ENCODE results near the gene TMF1. TPM values are rescaled to one million over a fixed set of nuclear protein-coding genes. Genes with fewer than 3 reads are reported as not detected.
A peak's percentile ranks its signal among the peaks of the same experiment; 100 is the strongest.

Gene TMF1
- total RNA-seq, 1 donor from 2014 or later = 19.3 TPM

DNA sequence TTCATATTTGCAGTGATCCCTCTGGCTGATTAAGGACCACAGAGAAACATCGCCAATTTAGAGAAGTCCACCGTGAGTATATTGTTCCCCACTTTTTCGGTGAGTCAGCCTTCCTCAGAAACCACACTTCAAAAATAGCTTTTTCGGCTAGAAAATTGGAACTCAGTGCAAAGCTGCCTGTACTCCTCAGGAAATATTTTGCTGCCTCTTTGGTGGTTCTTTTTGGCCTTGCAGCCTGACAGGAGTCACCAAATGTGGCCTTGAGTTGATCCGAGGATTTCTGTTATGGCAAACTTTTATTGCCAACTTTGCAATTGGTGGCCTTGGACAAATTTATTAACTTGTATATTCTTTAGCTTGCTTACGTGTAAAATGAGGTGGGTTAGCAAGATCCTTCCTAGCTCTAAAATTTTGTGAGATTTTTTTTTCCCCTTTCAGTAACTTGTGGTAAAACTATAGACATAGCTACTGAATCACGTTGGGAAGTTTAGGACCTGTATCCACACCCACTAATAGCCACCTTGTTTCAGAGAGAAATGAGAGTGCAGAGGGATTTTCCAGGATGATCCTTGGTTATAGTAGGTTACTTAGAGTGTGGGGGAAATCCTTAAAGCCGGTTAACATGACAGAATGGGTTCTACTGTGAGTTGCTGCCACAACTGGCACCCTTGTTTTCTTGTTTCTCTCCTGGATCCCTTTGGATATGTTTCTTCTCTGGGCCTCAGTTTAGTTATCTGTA is 42.5 kb upstream of the TMF1 start:
- Histone ChIP-seq H3K27me3 (ENCODE audit: control insufficient read depth, insufficient read depth, low read length) (no peaks in the 10 kb centered on the region), H3K4me3 (ENCODE audit: low read depth, low read length) (no peak overlapping the region), H3K36me3 (ENCODE audit: control insufficient read depth, insufficient read depth, low read length) (no peaks in the 10 kb centered on the region)
- DNase-seq (ENCODE audit: low read depth) = no peak
- TF ChIP-seq, protein P1, sequence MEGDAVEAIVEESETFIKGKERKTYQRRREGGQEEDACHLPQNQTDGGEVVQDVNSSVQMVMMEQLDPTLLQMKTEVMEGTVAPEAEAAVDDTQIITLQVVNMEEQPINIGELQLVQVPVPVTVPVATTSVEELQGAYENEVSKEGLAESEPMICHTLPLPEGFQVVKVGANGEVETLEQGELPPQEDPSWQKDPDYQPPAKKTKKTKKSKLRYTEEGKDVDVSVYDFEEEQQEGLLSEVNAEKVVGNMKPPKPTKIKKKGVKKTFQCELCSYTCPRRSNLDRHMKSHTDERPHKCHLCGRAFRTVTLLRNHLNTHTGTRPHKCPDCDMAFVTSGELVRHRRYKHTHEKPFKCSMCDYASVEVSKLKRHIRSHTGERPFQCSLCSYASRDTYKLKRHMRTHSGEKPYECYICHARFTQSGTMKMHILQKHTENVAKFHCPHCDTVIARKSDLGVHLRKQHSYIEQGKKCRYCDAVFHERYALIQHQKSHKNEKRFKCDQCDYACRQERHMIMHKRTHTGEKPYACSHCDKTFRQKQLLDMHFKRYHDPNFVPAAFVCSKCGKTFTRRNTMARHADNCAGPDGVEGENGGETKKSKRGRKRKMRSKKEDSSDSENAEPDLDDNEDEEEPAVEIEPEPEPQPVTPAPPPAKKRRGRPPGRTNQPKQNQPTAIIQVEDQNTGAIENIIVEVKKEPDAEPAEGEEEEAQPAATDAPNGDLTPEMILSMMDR (IDR thresholded peaks at IDR 0.05; ENCODE audit: insufficient read depth, low read length, poor library complexity, severe bottlenecking) = no peak

DNA sequence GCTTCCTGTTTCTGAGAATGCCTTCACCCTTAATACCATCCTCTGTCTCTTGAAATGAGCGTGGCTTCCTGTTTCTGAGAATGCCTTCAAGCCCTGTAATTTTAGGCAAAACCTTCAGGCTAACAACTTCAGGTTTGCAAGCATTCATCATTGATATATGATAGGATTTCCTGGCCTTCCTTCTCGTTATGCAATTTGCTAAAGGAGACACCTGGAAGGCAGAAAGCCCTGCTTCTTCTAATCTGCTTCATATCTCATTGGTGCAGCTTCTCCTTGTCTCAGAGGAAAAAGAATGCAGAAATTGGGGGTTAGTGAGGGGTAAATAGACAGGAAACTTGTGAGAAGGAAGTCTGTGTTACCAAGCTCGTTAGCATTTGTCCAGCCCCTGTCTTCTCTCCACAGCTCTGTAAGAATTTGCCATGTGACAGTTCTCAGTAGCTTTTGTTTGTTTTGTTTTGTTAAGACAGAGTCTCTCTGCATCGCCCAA is 39.9 kb upstream of the TMF1 start:
- no peak for DNase-seq (ENCODE audit: low read depth)
- H3K4me3 ChIP-seq (ENCODE audit: low read depth, low read length) = no peak overlapping the region
- TF ChIP-seq, protein P1 (IDR thresholded peaks at IDR 0.05; ENCODE audit: insufficient read depth, low read length, poor library complexity, severe bottlenecking) = no peak
- H3K36me3 ChIP-seq (ENCODE audit: control insufficient read depth, insufficient read depth, low read length) = no peaks in the 10 kb centered on the region
- H3K27me3 ChIP-seq (ENCODE audit: control insufficient read depth, insufficient read depth, low read length) = no peaks in the 10 kb centered on the region

DNA sequence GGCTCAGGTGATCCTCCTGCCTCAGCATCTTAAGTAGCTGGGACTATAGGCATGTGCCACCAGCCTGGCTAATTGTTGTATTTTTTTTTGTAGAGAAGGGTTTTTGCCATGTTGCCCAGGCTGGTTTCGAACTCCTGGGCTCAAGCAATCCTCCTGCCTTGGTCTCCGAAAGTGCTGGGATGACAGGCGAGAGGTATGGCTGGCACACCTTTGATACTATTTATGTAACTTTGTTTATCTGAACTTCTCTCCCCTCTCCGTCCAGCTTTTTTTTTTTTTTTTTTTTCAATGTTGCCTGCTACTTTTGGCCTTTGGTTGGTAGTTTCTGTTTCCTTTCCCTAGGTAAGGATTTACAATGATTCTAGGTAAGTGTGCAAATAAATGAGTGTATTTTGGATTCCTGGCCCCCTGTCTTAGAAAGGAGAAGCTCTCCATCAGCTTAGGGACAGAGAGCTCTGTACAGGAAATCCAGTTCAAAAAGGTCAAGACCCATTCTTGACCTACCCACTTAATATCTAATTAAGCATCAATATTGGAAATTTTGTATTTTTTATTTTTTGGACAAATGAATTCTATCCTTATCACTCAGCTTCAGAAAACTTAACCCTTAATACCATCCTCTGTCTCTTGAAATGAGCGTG is 39.4 kb upstream of the TMF1 start:
- DNase-seq (ENCODE audit: low read depth) = no peak
- H3K36me3 ChIP-seq (ENCODE audit: control insufficient read depth, insufficient read depth, low read length) = no peaks in the 10 kb centered on the region
- H3K27me3 ChIP-seq (ENCODE audit: control insufficient read depth, insufficient read depth, low read length) = no peaks in the 10 kb centered on the region
- no peak overlapping the region for H3K4me3 ChIP-seq (ENCODE audit: low read depth, low read length)
- TF ChIP-seq, protein P1 (IDR thresholded peaks at IDR 0.05; ENCODE audit: insufficient read depth, low read length, poor library complexity, severe bottlenecking) = no peak

- DNase-seq (ENCODE audit: low read depth) = peak; percentile 52
- Histone ChIP-seq H3K36me3 (ENCODE audit: control insufficient read depth, insufficient read depth, low read length) (no peaks in the 10 kb centered on the region), H3K27me3 (ENCODE audit: control insufficient read depth, insufficient read depth, low read length) (no peaks in the 10 kb centered on the region), H3K4me3 (ENCODE audit: low read depth, low read length) (no peak overlapping the region)
- TF ChIP-seq, protein P1 (IDR thresholded peaks at IDR 0.05; ENCODE audit: insufficient read depth, low read length, poor library complexity, severe bottlenecking) = no peak
These were observed 37.9 kb upstream of the TMF1 start for GRCh38 chr3:69090021-69090420.

GRCh38 chr3:69088063-69088462 is 35.9 kb upstream of the TMF1 start:
- TF ChIP-seq, protein P1 (IDR thresholded peaks at IDR 0.05; ENCODE audit: insufficient read depth, low read length, poor library complexity, severe bottlenecking) = no peak
- peak; percentile 45 for DNase-seq (ENCODE audit: low read depth)
- Histone ChIP-seq H3K36me3 (ENCODE audit: control insufficient read depth, insufficient read depth, low read length) (no peaks in the 10 kb centered on the region), H3K4me3 (ENCODE audit: low read depth, low read length) (no peak overlapping the region), H3K27me3 (ENCODE audit: control insufficient read depth, insufficient read depth, low read length) (no peaks in the 10 kb centered on the region)
